Activated naive CD4-positive, alpha-beta T cell treated with anti-CD3 and anti-CD28 coated beads for 36 hours (primary cell): Measurements from ENCODE around the gene LRRC72. TPM values are rescaled to one million over a fixed set of nuclear protein-coding genes. Genes with fewer than 3 reads are reported as not detected.
A peak's percentile ranks its signal among the peaks of the same experiment; 100 is the strongest.

Experiments used
- CTCF ChIA-PET: fragments of 350-600 bp; sonication (Branson Sonifier 250); formaldehyde crosslinking; loops from one replicate; lab custom pipeline; 2021; ENCODE audit warnings: antibody characterized with exemption; lab: Charles Lee
- DNase-seq: peaks from one replicate; pipeline ENCODE4 v3.0.0-alpha.2; 2020
- H3K27ac Mint-ChIP-seq: one replicate; pipeline ENCODE4 v1.8.0; 2021; ENCODE audit warnings: mild to moderate bottlenecking, mixed read lengths
- H3K27me3 Mint-ChIP-seq: one replicate; pipeline ENCODE4 v1.8.0; 2021; ENCODE audit warnings: low read depth, mixed read lengths
- H3K36me3 Mint-ChIP-seq: one replicate; pipeline ENCODE4 v1.8.0; 2021; ENCODE audit warnings: low read depth, mixed read lengths
- H3K4me1 Mint-ChIP-seq: one replicate; pipeline ENCODE4 v1.8.0; 2021; ENCODE audit warnings: low read depth, mixed read lengths
- H3K4me3 Mint-ChIP-seq: one replicate; pipeline ENCODE4 v1.8.0; 2021; ENCODE audit warnings: mild to moderate bottlenecking, moderate library complexity, mixed read lengths
- H3K9me3 Mint-ChIP-seq: one replicate; pipeline ENCODE4 v1.8.0; 2021; ENCODE audit warnings: mixed read lengths
- intact Hi-C: fragments of 100-400 bp; cut with micrococcal nuclease; formaldehyde crosslinking; loops from one replicate; pipeline ENCODE4 v1.15.1; 2023
- total RNA-seq, 2 experiments: library from RNA; stranded (reverse); gene quantifications; one replicate each; pipeline ENCODE4 v1.2.3, GENCODE V29; 2021

The LRRC72 gene
- total RNA-seq, 2 experiments from 2014 or later: not detected

GRCh38 chr7:16562456-16563220 lies 36.0 kb downstream of the LRRC72 start:
- Mint-ChIP-seq H3K4me1 (peaks cover 18% of the 10 kb centered on the region), H3K36me3 (no peaks in the 10 kb centered on the region), H3K27me3 (no peaks in the 10 kb centered on the region), H3K4me3 (no peak overlapping the region), H3K9me3 (no peaks in the 10 kb centered on the region), H3K27ac (no peak overlapping the region)
- intact Hi-C loops: loop anchor here (1.0 to 10.0 kb wide), 2 partner anchors 58 to 1258 kb away; no protein-coding TSS in a partner anchor
- CTCF ChIA-PET: interaction anchor here (0.6 to 4.2 kb wide), 4 partner anchors 129 to 1865 kb away, joined by 3 to 87 read pairs (median 4); no protein-coding TSS in a partner anchor
- no peak for DNase-seq

DNA sequence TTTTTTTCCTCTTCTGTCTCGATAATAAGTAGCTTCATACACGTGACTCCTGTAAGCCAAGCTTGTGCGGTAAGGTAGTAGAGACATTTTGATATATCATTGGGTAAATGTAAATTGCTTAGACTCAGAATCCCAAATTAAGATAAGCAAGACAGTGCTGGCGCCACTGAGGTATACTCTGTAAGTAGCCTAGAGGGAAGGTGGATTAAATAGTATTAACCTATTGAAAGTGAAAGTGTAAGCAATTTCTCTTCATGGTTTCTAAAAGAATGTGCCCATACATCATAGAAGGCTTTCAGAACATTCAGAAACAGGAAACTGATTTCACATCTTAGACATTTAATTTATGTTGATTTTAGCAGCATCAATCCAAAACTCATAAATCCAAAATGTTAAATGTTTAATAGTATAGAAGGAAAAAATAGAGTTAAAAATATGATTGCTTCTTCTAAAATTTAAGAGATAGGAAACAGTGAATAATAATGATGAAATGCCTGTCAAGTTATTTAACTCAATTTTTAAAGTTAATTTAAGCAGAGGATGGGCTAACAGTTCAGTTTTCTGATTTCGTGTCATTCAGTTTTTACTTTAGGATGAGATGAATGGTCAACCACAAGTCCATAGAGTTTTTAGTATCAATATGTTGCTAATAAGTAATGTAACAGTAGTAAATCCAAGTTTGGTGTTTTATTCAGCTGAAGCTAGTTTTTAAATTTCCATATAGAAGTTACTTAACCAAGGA lies 36.8 kb downstream of the LRRC72 start:
- H3K4me1 Mint-ChIP-seq: peaks cover 18% of the 10 kb centered on the region
- H3K9me3 Mint-ChIP-seq: no peaks in the 10 kb centered on the region
- CTCF ChIA-PET: interaction anchor here (0.6 to 4.2 kb wide), 6 partner anchors 13 to 1866 kb away, joined by 3 to 87 read pairs (median 4); no protein-coding TSS in a partner anchor
- peak overlapping the region; percentile 34 for H3K4me3 Mint-ChIP-seq
- no peaks in the 10 kb centered on the region for H3K27me3 Mint-ChIP-seq
- H3K36me3 Mint-ChIP-seq: no peaks in the 10 kb centered on the region
- DNase-seq: no peak
- peak overlapping the region; percentile 51 for H3K27ac Mint-ChIP-seq
- intact Hi-C loops: loop anchor here (1.0 to 10.0 kb wide), 3 partner anchors 57 to 1259 kb away; no protein-coding TSS in a partner anchor

- H3K27ac Mint-ChIP-seq: peak overlapping the region; percentile 61
- peaks cover 18% of the 10 kb centered on the region for H3K4me1 Mint-ChIP-seq
- H3K27me3 Mint-ChIP-seq: no peaks in the 10 kb centered on the region
- peak overlapping the region; percentile 34 for H3K4me3 Mint-ChIP-seq
- CTCF ChIA-PET: interaction anchor here (0.6 to 4.2 kb wide), 22 partner anchors 10 to 740 kb away, joined by 3 to 87 read pairs (median 5); partner anchors contain the start of gene CRPPA
- no peaks in the 10 kb centered on the region for H3K9me3 Mint-ChIP-seq
- no peak for DNase-seq
- H3K36me3 Mint-ChIP-seq: no peaks in the 10 kb centered on the region
- intact Hi-C loops: loop anchor here (2.0 to 10.0 kb wide), 2 partner anchors 355 to 1259 kb away; no protein-coding TSS in a partner anchor
Observed at GRCh38 chr7:16564023-16564380, 37.4 kb downstream of the LRRC72 start.

DNA sequence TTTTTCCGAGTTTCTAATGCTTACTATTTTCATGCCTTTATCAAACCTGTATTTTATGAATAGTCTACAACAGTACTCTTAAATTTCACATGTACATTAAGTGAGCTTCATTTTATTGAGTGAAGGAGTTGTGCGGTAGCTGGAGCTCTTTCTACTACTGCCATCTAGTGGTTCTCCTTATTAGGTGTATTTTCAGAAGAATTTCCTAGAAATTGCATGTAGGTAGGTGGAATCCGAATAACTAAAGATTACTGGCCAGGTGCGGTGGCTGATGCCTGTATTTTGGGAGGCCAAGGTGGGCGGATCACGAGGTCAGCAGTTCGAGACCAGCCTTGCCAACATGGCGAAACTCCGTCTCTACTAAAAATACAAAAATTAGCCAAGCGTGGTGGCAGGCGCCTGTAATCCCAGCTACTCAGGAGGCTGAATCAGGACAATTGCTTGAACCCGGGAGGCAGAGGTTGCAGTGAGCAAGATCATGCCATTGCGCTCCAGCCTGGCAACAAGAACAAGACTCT lies 38.3 kb downstream of the LRRC72 start:
- DNase-seq: peak; percentile 33
- Mint-ChIP-seq H3K4me1 (peaks cover 18% of the 10 kb centered on the region), H3K36me3 (no peaks in the 10 kb centered on the region), H3K27ac (peak overlapping the region; percentile 68), H3K4me3 (no peak overlapping the region), H3K27me3 (no peaks in the 10 kb centered on the region), H3K9me3 (no peaks in the 10 kb centered on the region)
- intact Hi-C loops: loop anchor here (1.0 to 10.0 kb wide), 5 partner anchors 133 to 1260 kb away; no protein-coding TSS in a partner anchor
- CTCF ChIA-PET: interaction anchor here (0.6 to 4.2 kb wide), 32 partner anchors 11 to 619 kb away, joined by 3 to 87 read pairs (median 4); partner anchors contain the start of gene CRPPA

DNA sequence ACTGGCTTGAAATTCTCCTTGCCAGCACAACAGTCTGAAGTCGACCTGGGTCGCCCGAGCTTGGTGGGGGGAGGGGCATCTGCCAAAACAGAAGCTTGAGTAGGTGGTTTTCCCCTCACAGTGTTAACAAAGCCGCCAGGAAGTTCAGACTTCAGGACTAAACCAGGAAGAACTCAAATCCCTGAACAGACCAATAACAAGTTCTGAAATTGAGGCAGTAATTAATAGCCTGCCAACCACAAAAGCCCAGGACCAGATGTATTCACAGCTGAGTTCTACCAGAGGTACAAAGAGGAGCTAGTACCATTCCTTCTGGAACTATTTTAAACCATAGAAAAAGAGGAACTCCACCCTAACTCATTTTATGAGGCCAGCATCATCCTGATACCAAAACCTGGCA lies 45.3 kb downstream of the LRRC72 start:
- intact Hi-C loops: no loop called here
- Mint-ChIP-seq H3K4me1 (no peaks in the 10 kb centered on the region), H3K36me3 (no peaks in the 10 kb centered on the region), H3K27me3 (peaks cover 3% of the 10 kb centered on the region), H3K9me3 (peaks cover 3% of the 10 kb centered on the region), H3K4me3 (no peak overlapping the region), H3K27ac (no peak overlapping the region)
- CTCF ChIA-PET: interaction anchor here (0.6 kb wide), 1 partner anchor 681 kb away, joined by 3 read pairs; no protein-coding TSS in a partner anchor
- DNase-seq: no peak

DNA sequence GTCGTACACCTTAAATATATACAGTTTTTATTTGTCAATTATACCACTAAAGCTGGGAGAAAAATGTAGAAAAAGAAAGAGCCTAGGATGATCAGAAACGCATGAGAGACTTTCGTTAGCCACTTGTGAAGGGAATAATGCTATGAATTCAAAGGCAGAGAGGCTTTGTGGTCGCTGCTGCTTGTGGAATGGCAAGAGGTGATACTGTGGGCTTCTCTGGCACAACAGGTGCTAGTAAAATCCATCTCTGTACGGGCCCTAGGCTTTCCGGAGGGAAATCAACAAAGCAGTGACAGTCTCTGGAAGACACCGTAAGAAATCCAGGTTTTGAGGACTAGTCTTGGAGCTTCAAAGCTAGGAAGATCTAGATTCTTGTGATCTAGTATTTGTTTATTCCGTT lies 52.6 kb downstream of the LRRC72 start:
- no peak for DNase-seq
- intact Hi-C loops: no loop called here
- H3K4me3 Mint-ChIP-seq: no peak overlapping the region
- CTCF ChIA-PET: interaction anchor here (1.2 kb wide), 1 partner anchor 15 kb away, joined by 3 read pairs; no protein-coding TSS in a partner anchor
- H3K27ac Mint-ChIP-seq: no peak overlapping the region
- H3K9me3 Mint-ChIP-seq: no peaks in the 10 kb centered on the region
- H3K4me1 Mint-ChIP-seq: no peaks in the 10 kb centered on the region
- H3K36me3 Mint-ChIP-seq: no peaks in the 10 kb centered on the region
- H3K27me3 Mint-ChIP-seq: peaks cover 4% of the 10 kb centered on the region

DNA sequence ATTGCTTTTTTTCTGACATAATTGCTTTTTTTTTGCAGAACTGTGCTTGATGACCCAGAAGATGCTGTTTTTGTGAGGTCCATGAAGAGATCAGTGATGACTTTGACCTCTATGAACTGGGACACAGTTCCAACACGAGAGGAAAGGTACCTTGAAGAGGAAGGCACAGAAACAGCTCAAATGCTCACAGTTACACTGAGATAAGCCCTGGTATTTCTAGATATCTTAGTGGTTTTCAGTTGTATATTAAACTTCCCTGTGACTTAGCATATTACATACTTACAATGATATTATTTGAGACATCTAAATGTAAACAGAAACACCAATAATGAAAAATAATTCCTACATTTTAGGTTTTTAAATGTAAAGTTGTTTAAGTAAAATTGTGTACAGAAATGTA lies 54.7 kb downstream of the LRRC72 start:
- no peak for DNase-seq
- Mint-ChIP-seq H3K36me3 (no peaks in the 10 kb centered on the region), H3K4me3 (no peak overlapping the region), H3K4me1 (no peaks in the 10 kb centered on the region), H3K27me3 (peaks cover 2% of the 10 kb centered on the region), H3K27ac (no peak overlapping the region), H3K9me3 (no peaks in the 10 kb centered on the region)
- CTCF ChIA-PET: no interaction called here
- intact Hi-C loops: no loop called here

DNA sequence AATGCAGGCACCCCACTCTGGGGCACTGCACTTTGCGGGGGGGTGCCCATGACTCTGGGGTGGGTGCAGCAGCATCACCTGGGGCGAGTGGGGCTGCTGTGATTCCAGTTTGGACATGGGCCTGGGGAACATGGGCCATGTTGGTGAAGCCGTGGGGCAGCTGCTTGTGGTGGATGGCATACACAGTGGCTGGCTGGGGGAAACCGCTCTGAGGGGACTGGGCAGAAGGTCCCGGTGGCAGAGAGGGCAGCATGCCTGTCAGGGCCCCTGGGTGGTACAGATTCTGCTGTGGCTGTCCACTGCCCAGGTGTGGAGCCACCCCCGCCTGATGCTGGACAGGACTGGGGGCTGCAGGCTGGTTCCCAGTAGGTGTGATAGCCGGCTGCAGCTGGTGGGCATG lies 57.2 kb downstream of the LRRC72 start:
- H3K4me1 Mint-ChIP-seq: no peaks in the 10 kb centered on the region
- intact Hi-C loops: no loop called here
- no peak overlapping the region for H3K4me3 Mint-ChIP-seq
- H3K27me3 Mint-ChIP-seq: no peaks in the 10 kb centered on the region
- no peaks in the 10 kb centered on the region for H3K36me3 Mint-ChIP-seq
- CTCF ChIA-PET: no interaction called here
- no peaks in the 10 kb centered on the region for H3K9me3 Mint-ChIP-seq
- DNase-seq: no peak
- H3K27ac Mint-ChIP-seq: no peak overlapping the region

GRCh38 chr7:16585540-16585939 lies 58.9 kb downstream of the LRRC72 start:
- Mint-ChIP-seq H3K36me3 (no peaks in the 10 kb centered on the region), H3K27me3 (no peaks in the 10 kb centered on the region), H3K9me3 (no peaks in the 10 kb centered on the region), H3K4me3 (no peak overlapping the region), H3K27ac (no peak overlapping the region), H3K4me1 (no peaks in the 10 kb centered on the region)
- CTCF ChIA-PET: interaction anchor here (1.6 kb wide), 1 partner anchor 21 kb away, joined by 3 read pairs; no protein-coding TSS in a partner anchor
- intact Hi-C loops: no loop called here
- DNase-seq: no peak

DNA sequence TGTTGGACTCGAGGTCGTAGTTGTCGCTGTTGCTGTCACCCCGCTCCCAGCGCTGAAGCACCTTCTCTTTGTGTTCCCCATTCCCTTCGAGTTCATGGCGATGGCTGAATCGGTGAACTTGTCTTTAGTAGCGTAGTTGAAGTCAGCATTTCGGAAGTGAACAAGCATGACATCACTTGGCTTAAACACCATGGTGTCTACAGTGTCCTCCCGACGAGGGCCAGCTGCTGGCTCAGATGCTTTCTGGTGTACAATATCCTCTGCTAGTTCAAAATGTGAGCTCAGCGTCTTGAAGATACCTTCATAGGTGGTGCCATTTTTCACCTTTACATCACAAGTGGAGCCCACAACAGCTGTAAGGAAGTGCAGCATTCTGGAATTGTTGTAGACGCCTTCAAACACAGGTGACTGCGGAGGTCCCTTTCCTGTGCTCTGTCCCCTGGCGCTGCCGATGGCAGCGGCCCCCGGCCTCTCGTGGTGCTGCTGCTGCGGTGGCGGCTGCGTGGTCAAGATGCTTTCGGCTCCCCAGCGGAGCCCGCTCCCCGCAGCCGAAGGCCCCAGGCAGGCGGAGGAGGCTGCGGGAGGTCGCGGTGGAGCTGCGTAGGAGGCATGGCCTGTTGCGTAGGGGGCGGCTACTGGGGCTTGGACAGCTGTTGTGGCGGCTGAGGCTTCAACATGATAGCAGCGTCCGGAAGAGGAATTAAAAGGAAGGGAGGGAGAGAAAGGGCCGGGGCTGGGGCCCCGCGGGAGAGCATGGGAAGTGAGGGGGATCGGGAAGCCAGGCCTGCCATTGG lies 59.7 kb downstream of the LRRC72 start:
- no peaks in the 10 kb centered on the region for H3K36me3 Mint-ChIP-seq
- intact Hi-C loops: no loop called here
- no peak overlapping the region for H3K4me3 Mint-ChIP-seq
- CTCF ChIA-PET: interaction anchor here (1.6 kb wide), 1 partner anchor 22 kb away, joined by 3 read pairs; no protein-coding TSS in a partner anchor
- no peak overlapping the region for H3K27ac Mint-ChIP-seq
- no peaks in the 10 kb centered on the region for H3K27me3 Mint-ChIP-seq
- no peaks in the 10 kb centered on the region for H3K9me3 Mint-ChIP-seq
- no peaks in the 10 kb centered on the region for H3K4me1 Mint-ChIP-seq
- no peak for DNase-seq

DNA sequence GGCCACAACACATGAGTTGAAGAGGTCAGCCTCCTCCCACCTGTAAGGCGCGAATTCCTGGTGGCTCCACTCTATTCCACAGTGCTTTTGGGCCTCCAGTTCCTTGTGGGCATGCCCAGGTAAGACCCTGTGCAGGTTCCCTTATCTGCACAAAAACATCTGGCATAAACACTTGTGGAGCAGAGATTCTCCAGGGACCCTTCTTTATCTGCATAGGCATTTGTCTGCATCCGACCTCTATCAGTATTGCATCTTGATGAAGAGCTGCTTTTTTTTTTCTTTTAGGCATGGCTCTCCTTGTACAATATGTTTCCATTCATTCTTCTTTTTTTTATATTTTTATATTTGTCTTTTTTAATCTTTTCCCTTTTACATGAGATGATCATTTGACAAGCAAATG lies 60.5 kb downstream of the LRRC72 start:
- Mint-ChIP-seq H3K4me1 (no peaks in the 10 kb centered on the region), H3K9me3 (no peaks in the 10 kb centered on the region), H3K36me3 (no peaks in the 10 kb centered on the region), H3K27me3 (no peaks in the 10 kb centered on the region), H3K27ac (no peak overlapping the region), H3K4me3 (no peak overlapping the region)
- intact Hi-C loops: no loop called here
- no peak for DNase-seq
- CTCF ChIA-PET: interaction anchor here (1.6 kb wide), 1 partner anchor 22 kb away, joined by 3 read pairs; no protein-coding TSS in a partner anchor
